DMS114 treated with DMSO at 0.1 percent for 48 hours (cell line): ENCODE data around the gene DCUN1D3.

Experiments
- DNase-seq: peaks from one replicate; lab custom pipeline; 2025; ENCODE audit not compliant: unreplicated experiment; lab: John Stamatoyannopoulos, UW

The DCUN1D3 gene

DNA sequence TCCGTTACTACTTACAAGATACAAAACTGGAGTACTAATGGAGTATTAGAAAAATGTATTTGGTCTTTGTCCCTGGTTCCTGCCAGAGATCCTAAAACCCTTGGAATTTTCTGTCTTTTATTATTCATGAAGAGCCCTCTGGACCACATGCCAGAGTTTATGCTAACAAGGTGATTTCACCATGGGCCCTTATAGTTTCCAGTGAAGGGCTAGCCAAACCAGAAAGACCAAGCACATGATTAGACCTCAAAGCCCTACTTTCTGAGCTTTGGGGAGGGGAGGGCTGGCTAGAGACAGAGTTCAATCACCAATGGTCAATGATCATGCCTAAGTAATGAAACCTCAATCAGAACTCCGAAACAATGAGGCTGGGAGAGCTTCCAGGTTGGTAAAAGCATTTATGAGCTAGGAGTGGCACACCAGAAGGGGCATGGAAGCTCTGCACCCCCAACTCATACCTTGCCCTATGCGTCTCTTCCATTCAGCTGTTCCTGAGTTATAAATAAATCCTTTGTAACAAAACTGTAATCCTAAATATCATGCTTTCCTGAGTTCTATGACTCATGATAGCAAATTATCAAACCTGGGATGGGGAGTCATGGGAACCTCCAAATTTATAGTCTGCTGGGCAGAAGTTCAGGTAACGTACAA lies 10.4 kb downstream of the DCUN1D3 start:
- DNase-seq: no peak

DNA sequence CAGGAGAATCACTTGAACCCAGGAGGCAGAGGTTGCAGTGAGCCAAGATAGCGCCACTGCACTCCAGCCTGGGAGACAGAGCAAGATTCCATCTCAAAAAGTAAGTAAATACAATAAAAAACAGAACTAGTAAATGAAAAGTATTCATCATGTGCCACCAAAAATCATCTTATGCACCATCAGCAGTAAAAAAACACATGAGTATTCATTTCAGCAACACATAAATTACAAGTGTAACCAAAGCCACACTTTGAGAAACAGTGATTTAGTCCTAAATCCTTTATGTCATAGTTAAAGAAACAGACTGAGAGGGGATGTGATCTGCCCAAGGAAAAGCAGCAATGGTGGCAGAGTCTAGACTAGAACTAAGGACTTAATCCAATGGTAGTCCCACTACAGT lies 13.0 kb downstream of the DCUN1D3 start:
- no peak for DNase-seq

DNA sequence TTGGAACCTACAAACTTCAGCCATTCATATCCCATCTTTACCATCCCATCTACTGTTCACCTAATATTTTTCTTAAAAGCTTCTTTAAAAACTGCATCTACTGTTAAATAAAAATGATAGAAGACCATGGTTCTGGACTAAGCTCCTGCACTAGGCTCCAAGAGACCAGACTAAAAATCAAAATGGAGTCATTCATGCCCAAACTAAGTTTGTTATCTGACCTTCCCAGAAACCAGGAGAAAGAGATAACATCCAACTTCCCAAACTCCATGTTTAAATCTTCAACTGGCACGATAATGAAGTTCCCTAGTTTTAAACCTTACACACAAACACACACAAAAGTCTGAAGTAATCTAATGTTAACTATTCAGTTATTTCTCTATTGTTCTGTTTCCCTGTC lies 13.8 kb downstream of the DCUN1D3 start:
- DNase-seq: no peak

DNA sequence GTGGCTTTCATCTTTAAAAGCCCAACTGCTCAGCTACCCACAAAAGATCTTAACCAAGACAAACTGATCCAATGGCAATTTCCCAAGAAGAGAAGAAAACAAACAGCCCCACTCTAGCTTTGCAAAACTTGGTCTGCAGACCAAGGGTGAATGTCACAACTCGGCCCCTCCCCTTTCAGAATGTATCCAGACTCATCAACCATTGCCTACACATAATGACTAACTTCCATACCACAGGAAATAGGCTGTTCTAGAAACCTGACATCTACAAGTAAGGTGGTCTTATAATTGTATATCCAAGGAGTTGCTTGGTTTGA lies 16.0 kb downstream of the DCUN1D3 start:
- DNase-seq: no peak

DNA sequence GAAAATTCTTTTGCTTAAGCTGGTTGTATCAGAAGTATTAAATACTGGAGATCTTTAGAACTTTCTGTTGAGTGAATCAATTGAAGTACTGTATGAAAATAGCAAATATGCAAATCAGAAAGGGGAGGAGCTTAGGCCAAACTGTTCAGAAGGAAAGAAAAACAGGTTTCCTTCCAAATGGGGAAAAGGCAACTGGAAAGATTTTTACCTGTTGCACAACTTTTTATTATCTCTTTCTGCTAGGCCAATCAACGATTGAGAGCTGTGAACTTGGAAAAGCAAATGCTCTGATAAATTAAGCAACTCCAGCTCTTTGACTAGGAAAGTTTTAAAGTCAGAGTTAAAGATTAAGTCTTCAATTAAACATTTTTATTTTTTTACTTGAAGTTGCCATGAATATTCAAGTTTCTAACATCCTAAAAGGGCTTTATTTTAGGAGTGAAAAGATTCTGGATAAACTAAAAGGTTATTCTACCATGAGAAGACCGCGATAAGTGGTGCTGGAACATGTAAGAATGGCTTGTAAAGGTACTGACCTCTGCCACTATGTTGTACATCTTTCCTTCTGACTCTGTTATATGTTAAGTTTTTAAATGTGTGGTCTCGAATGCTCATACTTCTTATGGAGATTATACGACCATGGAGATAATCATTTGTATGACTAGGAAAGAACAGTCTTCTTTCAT lies 16.5 kb downstream of the DCUN1D3 start:
- no peak for DNase-seq

DNA sequence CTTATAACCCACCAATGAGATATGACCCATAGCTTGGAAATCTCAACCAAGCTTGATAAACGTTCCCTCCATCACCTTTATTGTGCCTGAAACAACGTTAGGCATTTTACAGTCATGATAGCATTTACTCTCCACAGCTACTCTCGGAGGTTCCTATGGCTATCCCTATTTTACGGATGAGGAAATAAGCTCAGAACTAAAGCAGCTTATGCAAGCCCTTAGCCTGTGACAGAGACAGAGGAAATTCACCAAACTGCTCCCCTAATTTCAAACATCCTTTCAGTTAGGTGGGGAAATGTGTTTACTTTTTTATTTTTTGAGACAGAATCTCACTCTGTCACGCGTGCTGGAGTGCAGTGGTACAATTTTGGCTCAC lies 18.7 kb downstream of the DCUN1D3 start:
- no peak for DNase-seq

DNA sequence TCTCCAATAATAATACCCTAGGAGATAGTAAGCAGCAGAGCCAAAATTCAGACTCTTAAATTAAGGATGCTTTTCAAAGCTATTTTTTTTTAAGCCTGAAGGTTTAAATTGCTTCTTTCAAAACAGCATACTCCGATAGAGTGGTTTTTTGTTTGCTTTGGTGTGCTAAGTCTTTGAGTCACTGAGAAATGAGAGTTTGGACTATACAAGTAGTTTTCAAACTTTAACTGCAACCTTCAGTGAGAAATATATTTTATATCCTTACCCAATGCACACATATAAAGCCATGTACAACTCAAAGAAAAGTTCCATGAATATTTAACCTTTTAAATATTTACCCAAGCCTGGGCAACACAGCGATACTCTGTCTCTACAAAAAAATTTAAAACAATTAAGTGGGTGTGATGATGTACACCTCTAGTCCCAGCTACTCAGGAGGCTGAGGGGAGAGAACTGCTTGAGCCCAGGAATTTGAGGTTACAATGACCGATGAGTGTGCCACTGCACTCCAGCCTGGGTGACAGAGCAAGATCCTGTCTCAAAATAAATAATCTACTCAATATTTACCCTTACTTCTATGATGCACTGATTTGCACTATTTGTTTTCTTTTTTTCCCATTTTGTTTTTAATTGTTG lies 19.2 kb downstream of the DCUN1D3 start:
- DNase-seq: no peak

DNA sequence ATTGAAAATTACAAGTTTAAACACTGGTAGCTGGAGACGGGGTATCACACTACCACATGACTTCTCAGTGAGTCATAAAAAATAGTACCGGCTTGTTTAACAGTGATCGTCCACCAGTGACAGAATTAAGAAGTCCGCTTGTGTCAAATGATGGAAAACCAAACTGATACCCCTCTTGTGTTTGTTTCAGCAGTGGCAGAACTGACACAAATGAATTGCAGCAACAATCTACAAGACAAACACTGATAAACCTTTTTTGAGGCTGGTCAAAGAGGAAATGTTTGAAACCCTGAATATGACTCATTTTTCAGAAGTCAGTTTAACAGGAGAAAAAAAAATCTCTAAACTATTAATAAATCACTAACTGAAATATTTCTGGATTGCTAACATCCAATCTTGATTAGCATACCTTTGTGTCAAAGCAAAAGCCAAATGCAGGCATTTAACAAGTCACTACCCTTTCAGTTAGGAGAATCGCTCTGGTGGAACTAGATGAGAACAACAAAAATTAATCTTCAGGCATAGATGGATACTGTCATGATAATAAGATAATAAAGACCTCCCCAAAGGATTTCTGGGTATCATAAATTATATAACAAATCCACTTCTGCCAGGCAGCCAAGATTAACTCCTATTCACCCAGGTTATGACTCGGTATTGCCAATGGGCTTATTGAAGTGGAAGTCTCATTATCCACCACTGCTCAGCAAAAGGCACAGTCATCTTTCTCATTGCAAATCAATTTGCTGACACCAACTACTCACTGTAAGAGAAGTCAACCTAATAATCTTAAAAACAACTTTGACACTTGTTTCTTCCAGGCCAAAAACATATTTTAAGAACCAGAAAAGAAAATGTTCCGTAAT lies 20.8 kb downstream of the DCUN1D3 start:
- DNase-seq: no peak

DNA sequence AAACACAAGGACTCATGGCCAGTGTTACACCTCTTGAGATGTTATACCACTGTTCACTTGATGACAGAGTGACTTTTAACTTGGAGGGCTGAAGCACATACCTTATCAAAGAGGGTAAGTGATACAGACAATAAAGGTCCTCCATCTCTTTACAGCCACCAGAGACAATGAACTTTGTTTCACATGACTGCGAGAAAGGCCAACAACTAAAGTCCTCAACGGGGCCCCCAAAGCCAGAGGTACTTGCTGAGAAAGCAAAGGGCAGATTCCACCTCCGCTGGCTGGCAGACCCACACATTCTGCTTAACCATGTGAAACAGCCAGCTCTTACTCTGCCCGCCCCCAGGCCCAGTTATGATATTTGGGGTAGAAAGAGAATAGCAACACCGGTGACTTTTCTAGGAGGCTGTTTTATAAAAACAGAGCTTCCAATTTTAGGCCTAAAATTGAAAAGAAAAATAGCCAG lies 21.4 kb downstream of the DCUN1D3 start:
- DNase-seq: no peak

DNA sequence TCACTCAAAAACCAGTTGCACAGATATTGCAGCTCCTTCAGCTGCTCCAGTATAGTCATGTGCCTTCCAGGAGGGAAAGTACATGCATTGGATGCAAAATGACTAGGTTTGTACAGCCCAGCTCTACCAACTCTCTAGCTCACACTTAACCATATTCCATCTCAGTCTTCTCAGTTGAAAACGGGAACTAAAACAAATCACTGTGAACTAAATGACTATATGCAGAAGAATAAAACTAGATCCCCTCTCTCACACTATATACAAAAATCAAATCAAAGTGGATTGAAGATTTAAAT lies 24.9 kb downstream of the DCUN1D3 start:
- no peak for DNase-seq

DNA sequence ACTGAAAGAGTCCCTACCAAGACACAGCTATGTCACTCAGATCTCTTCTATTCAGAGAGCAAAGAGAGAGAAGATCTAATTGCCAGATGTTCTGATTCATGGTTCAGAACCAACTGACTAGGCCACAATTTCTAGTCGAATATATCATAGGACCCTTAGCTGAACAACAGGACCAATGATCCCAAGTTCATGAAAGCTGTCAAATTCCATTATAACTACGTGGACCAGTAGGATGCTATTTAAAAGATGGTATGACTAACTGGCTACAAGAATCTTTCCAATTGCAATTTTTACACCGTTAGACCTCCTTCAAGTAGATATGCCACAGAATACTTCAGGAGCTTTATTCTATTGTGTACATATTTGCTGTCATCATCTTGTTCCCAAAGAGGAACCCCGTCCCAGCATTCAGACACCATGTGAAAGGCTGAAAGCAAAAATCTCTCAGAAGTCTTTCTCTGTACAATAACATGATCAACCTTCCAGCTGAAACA lies 26.0 kb downstream of the DCUN1D3 start:
- no peak for DNase-seq

DNA sequence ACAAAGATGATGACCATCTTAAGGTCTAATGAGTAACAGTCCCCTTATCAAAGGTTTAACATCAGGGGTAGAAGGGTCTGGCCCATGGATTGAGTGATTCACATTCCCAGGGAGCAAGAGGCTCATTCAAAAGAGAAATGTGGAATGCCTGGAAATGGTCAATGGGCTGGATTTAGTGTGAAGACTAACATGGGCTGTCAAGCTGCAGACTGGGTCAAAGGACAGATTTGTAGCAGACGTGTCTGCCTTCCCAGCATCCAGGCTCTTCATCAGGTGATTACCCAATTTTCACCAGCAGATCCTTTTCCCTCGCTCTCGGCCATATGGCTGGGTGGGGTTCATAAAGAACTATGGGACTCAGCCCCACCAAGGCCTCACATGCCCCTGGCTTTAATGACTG lies 26.8 kb downstream of the DCUN1D3 start:
- no peak for DNase-seq

DNA sequence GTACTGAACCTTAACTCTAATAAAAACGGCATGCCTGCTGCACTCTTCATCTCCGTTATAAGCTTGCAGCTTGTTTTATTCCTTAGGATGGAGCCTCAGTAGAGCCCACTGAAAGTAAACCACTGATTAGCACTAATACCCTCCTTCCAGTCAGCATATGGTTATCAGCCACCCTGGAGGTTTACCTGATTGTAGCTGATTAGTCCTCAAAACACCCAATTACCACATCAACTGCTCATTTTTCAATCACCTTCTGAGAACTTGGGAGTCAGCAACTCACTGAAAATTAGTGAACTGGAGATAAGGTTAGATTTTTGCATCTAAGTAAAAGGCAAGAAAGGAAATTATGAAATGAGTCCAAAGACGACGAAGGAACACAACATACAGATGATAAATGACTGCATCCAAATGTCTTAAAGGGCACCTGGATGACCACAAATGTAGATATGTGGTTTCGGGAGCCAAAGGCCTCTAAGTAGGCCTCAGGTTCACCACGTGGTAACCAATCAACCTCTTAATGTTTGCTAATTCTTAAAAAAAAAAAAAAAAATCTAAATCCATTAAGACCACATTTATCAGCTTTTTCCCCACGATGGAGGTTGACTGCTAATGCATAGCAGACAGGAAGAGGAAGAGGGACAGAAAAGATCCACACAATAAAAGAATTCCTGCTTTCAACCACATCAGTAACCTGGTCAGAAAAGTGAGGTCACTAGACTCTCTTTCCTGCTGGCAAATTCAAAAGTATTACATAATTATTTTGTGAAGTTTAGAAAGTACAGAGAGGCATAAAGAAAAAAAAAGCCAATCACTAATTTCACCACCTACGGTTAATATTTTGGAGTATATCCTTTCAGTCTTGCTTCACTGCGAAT lies 28.0 kb downstream of the DCUN1D3 start:
- DNase-seq: no peak

DNA sequence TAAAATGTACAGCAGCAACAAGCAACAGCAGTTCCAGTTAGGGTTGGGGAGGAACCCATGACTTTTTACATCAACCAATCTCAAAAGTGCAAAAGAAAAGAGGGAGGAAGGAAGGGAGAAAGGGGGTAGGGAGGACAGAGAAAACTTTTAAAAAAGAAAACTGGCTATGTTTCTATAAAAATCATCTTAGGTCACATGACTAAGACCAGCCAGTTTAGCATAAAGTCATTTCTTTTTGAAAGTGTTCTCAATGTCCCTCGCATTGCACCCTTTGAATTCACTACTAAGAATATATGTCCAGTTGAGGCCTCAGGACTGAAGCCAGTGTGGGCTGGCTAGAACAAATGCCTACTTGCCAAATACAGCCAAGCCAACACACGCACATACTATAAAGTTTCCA lies 28.9 kb downstream of the DCUN1D3 start:
- no peak for DNase-seq

DNA sequence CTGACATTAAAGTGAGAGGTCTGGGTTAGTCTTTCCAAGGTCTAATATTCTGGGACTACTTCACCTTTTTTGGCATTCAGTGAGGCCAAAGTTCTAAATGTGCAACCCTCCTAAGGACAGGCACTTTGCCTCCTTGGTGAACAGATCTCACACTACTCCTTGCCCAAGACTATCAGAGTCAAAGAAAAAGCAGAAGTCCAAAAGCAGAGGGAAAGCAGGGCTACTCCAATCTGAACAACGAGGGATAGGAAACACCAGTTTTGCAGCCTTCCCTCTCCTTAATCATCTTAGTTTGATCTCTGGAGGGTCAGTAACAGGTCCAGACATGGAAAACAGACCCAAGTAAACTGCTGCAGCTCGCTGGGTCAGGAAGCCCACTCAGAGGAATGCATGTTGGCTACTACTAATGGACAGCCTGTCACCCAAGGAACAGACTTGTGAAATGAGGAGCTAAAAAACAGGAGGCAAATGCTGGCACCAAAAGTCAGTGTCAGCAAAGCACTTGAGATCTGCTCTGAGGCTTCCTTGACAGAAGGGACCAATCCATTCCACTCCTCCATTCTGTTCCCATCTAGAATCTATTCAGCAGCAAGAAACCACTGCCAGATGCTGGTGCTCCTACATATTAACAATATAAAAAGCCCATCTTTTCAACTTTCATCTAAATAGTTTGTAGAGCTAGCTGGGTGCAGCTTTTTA lies 29.9 kb downstream of the DCUN1D3 start:
- no peak for DNase-seq

DNA sequence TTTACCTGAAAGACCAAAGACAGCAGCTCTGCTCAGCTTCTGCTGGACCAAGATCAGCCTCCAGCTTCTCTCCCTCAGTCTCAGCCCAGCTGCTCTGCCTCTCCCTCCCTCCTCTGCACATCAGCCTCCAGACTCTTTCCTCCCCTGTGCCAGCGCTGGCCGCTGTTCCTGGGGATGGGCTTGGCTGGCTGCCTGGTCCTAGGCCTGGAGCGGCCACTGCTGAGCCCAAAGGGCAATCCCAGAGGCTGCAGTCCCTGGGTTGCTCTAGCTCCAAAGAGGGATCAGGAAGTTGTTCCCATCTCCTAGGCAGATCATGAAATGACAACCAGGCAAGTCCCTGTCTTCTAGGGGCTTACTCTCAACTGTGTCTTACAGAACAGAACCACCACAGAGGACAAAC lies 31.3 kb downstream of the DCUN1D3 start:
- no peak for DNase-seq

DNA sequence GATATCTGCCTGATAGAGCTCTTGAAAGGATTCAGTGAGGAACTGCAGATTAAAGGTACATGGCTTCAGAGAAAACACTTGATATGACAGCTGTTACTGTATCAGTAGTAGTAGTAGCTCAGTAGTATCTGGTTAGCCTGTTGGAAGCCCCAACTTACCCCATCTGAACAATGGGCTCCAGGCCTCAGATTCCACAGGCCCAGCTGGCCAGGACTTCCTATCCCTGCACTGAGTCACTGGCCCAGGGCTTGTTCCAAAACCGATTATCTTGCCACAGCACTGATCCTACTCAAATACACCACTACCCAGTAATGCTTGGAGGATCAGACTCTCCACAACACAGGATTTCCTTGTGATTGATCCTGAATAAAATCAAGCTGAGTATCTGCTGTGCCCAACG lies 32.6 kb downstream of the DCUN1D3 start:
- no peak for DNase-seq

DNA sequence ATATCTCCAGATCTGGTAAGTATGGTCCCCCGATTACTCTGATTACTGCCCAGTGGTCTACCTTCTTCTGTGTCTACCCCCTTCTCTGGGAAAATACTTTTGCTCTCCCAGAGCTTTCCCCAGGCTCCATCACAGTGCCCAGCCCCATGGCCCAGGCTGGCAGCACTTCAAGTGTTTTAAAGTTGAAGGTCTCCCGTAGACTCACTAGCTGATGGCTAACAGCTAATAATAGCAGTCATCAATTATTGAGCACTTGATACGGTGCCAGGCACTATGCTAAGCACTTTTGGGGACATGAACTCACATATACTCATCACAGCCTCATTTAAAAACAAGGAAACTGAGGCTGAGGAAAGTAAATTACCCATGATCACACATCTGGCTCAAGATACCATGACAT lies 33.4 kb downstream of the DCUN1D3 start:
- DNase-seq: no peak

DNA sequence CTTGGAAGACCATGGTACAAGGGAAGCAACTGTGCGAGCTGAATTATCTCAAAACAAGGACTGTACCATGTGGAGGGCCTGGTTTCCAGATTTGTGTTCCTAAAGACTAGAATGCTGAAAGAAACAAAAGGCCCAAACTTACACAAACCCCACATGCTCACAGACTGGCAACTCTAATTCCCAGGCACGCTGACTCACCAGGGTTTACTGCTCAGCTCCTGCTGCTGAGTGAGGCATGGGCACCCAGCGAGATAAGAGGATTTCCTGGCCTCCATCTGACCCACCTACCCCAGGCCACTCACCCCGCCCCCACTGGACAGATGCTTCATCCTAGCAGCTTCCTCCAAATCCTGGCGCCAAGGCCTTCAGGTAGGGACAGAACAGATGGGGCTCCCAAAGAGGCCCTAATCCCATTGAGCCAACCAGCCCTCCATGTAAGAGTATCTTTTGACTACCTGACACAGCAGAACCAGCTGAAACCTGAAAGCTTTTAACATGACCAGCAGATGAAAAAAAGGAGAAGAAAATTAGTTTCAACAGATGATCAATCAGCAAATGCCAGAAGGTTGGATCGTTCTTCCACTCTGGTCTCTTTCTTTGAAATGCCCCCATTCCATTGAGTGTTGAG lies 33.9 kb downstream of the DCUN1D3 start:
- DNase-seq: no peak
